GM12874 (cell line): Measurements from ENCODE around the gene SKAP1.

Experiments
- CTCF ChIP-seq: IDR thresholded peaks from 2 replicates; pipeline ENCODE4 v1.5.1; 2011; ENCODE audit warnings: low read depth, mild to moderate bottlenecking, control low read depth, low read length, moderate library complexity; ENCODE audit not compliant: insufficient read depth

Gene SKAP1

GRCh38 chr17:48095611-48096010, 334.4 kb downstream of the SKAP1 start:
- TF ChIP-seq CTCF = no peak

- no peak for TF ChIP-seq CTCF
These were observed 336.5 kb downstream of the SKAP1 start for GRCh38 chr17:48093341-48094045.

- no peak for TF ChIP-seq CTCF
These were observed 345.1 kb downstream of the SKAP1 start for GRCh38 chr17:48084932-48085331.
